ENCODE results near the gene C1QTNF3.
"Not testable (repeated sequence)": the region's sequence is repeated elsewhere in the genome, so short reads cannot be mapped to it uniquely, and the experiment has no call there.

Gene C1QTNF3

GRCh38 chr5:34017254-34017653 is 25.8 kb downstream of the C1QTNF3 start:
- no peak for DNase-seq

- no peak for DNase-seq
Measured at GRCh38 chr5:34016750-34017149, 26.3 kb downstream of the C1QTNF3 start.

GRCh38 chr5:34016222-34016621 is 26.8 kb downstream of the C1QTNF3 start:
- peak; percentile 74 for DNase-seq

GRCh38 chr5:34015120-34015822 is 27.7 kb downstream of the C1QTNF3 start:
- DNase-seq: no peak

DNA sequence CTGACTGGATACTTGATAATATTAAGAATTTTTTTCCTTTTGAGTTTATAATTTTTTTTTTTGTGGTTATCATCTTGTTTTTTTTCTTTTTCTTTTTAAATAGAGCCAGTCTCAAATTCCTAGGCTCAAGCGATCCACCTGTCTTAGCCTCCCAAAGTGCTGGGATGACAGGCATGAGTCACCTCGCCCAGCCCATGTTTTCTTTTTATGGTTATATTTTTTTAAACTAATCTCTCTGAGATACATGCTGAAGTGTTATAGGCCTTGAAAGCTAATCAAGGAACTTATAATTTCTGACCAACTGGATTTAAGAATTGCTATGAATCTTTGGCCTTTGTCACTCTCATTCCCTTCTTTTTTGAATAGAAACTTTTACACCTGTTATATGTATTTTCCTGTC is 28.4 kb downstream of the C1QTNF3 start:
- DNase-seq: no peak

DNA sequence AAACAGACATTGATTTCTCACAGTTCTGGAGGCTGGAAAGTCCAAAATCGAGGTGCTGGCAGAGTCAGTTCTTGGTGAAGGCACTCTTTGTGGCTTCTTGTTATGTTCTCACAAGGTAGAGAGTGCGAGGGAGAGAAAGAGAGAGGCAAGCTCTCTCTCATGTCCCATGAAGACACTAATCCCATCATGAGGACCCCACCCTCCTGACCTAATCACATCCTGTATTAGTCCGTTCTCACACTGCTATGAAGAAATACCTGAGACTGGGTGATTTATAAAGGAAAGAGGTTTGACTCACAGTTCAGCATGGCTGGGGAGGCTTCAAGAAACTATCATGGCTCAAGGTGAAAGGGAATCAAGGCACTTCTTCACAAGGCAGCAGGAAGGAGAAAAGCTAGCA is 29.5 kb downstream of the C1QTNF3 start:
- DNase-seq: no peak

- no peak for DNase-seq
Measured at GRCh38 chr5:34012791-34013190, 30.2 kb downstream of the C1QTNF3 start.

DNA sequence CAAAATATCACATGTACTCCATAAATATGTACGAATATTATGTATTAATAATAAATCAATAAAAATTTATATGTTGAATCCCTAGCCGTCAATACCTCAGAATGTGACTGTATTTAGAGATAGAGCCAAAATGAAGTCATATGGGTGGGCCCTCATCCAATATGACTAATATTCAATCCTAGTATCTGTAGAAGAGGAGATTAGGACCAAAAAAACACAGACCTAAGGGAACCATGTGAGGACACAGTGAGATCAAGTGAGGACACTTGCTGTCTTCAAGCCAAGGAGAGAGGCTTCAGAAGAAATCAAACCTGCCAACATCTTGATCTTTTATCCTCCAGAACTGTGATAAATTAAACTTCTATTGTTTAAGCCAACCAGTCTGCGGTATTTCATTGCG is 31.5 kb downstream of the C1QTNF3 start:
- peak; percentile 1 for DNase-seq

GRCh38 chr5:34010146-34010545 is 32.9 kb downstream of the C1QTNF3 start:
- not testable (repeated sequence) for DNase-seq

DNA sequence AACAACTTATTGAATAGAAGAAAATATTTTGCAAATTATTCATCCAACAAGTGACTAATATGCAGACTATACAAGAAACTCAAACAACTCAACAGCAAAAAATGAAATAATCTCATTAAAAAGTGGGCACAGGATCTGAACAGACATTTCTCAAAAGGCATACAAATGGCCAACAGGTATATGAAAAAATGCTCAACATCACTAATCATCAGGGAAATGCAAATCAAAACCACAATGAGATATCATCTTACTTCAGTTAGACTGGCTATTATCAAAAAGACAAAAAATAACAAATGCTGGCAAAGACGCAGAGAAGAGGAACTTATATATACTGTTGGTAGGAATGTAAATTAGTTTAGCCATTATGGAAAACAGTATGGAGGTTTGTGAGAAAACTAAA is 33.4 kb downstream of the C1QTNF3 start:
- no peak for DNase-seq

DNA sequence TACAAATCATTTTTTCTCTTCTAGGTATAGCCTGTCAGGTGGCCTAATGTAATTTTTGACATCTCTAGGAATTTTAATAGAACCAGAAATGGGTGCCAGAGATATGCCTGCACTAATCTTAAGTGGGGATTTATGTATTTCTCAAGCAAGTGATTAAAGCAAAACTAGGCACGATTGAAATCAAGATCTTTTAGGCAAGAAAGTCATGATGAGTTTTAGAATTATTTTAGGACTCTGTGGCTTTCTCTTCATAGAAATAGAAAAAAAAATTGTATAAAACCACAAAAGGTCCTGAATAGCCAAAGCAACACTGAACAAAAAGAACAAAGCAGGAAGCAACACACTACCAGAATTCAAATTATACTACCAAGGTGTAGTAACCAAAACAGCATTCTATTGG is 34.2 kb downstream of the C1QTNF3 start:
- DNase-seq: peak; percentile 78

DNA sequence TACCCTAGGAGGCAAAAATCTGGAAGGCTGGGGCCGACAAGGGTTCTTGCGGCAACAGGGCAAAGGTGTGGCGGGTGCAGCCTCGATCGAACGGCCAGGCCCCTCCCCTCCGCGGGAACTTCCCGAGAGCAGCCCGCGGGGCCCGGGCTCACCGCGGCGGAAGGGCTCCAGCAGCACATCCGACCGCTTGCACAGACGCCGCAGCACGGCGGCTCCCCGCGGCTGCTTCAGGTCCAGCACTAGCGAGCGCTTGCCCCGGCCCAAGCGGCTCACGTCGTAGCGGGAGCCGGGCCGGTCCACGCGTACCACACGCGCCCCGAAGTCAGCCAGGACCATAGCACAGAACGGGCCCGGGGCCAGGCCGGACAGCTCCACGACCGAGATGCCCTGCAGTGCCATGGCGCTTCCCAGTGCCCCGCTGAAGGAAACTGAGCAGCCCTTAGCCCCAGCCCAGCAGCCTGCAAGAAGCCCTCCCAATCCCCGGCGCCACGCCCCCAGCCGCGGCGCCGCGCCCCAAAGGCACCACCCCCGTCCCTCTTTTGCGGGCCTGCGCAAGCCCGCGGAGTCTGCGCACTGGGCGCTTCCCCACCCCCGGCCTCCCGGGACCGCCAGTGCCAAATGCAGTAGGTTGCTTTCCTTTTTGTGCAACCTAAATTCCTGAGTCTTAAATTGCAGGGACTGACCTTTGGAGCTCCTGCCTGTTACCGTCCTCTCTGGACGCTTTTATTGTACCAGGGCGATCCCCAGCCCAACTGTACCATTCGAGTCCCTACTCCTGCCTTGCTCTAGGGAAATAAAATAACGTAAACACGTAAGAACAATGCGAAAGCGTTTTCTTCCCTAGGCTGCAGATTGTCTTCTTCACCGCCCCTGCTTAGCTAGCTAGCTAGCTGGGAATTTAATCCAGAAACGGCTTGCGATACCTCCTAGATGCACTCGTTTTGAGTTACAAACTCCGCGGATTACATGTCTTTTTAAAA is 35.1 kb downstream of the C1QTNF3 start, which contains the start of gene AMACR:
TSS of gene AMACR (minus strand) at position 430 of the 980 bp plus-strand sequence. CDS start at position 399, 31 bp downstream.
- peak; percentile 95 for DNase-seq

GRCh38 chr5:34007201-34007620 is 35.8 kb downstream of the C1QTNF3 start:
- no peak for DNase-seq

- no peak for DNase-seq
Measured at GRCh38 chr5:34005681-34006080, 37.3 kb downstream of the C1QTNF3 start.

- no peak for DNase-seq
Measured at GRCh38 chr5:34005211-34005610, 37.8 kb downstream of the C1QTNF3 start.

DNA sequence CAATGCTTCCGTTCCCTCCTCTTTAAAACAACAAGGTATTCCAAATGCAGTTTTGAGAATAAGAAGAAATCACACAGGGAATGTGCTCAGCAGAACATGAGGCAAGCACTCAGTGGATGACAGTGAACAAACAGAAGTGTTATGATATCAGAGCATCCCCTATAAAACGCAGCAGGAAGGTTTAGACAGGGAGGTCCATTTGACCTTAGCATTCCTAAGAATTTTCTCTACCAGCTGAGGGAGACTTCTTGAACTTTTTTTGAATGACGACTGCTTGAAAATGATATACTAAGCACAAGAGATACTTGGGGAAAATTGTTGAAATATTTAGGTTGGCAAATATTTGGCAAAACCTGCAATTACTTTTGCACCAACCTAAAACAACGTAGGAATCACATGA is 39.1 kb downstream of the C1QTNF3 start:
- DNase-seq: no peak

- no peak for DNase-seq
Measured at GRCh38 chr5:34002629-34003328, 40.2 kb downstream of the C1QTNF3 start.

GRCh38 chr5:34001241-34001841 is 41.7 kb downstream of the C1QTNF3 start:
- DNase-seq: no peak

DNA sequence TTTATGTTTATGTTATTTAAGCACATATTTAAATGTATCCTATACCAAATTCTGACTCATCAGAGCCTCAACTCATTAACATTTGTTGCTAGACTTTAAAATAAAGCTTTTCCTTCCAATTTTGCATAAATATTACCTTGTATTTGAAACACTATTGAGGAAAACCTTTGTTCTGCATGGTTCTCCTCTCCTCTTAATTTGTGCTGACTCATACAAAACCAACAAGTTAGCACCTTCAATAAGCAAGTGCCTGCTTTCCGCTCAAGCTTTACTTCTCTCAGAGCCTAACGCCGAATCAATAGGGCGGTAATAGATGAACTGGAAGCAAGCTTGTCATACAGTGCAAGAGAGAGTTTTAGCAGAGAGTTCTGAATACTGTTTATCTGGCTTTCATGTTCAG is 43.0 kb downstream of the C1QTNF3 start:
- no peak for DNase-seq

DNA sequence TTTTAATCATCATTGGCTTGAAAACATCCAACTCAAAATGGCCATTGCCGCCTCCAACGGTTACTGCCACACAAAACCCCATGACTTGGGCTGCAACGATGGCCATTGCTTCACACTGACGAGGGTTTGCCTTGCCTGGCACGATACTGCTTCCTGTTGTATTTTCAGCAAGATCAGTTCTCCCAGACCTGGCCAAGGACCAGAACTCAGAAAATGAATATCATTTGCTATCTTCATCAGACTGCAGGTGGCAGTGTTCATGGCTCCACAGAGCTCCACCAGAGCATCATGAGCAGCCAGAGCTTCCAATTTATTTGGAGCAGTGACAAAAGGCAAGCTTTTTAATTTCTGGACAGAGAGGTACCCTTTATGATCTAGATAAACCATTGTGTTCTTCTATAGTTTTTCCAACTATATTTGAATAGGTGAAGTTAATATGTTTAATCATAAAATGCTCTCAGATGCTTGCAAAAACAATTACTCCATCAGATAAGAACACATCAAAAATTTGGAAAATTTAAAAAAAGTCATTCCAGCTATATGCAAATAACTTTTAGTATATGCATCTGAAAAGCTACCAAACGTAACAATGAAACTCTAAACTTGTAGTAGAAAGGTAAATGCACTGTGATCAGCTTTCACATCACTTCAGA is 45.6 kb downstream of the C1QTNF3 start:
- DNase-seq: peak; percentile 75

DNA sequence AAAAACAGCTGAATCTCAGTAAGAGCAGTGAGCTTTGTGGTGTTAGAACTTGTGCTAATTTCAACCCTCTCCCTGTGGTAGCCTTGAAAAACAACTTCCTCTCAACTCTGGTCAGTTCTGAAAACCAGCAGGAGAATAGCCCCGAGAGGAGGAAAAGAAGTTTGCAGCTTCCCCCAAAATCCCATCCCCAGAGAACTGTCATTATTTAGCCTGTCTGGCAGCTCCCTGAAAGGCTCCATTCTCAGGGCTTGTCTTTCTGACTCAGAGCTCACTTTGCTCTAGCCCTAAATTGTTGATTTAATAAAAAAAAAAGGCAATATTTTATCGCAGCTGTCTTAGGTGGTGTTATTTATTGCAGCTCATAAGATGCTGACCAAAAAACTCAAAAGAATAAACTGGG is 47.1 kb downstream of the C1QTNF3 start:
- DNase-seq: no peak

GRCh38 chr5:33994845-33995244 is 48.2 kb downstream of the C1QTNF3 start:
- DNase-seq: peak; percentile 59
